A673 (cell line): ENCODE results near the gene FAM131C.

Experiments used
- CTCF ChIP-seq: fragments of 300-800, 200-600 bp; sonication (generic); conservative IDR thresholded peaks from 2 replicates; pipeline ENCODE4 v1.5.1; 2017; ENCODE audit warnings: low read depth, mild to moderate bottlenecking, antibody characterized with exemption, low read length, moderate library complexity, mixed read lengths
- EZH2 ChIP-seq: fragments of 200-600 bp; sonication (generic); IDR thresholded peaks from 2 replicates; pipeline ENCODE4 v1.6.1; 2017; ENCODE audit warnings: borderline replicate concordance, low read depth, mild to moderate bottlenecking, mixed read lengths, antibody characterized with exemption, low read length; ENCODE audit not compliant: poor library complexity, severe bottlenecking

GRCh38 chr1:16018308-16018707 is 55.1 kb downstream of the FAM131C start:
- TF ChIP-seq CTCF: no peak
- no peak for TF ChIP-seq EZH2
